Measurements from ENCODE around the gene ARVCF. TPM values are rescaled to one million over a fixed set of nuclear protein-coding genes. Genes with fewer than 3 reads are reported as not detected.
A peak's percentile ranks its signal among the peaks of the same experiment; 100 is the strongest.

The ARVCF gene
- total and polyA plus RNA-seq, 2 of the 8 experiments (the other 6 are each of a cell fraction or from before 2014, with no cell fraction given) = 31.0 to 43.2 TPM

GRCh38 chr22:19965771-19966709 lies 50.6 kb downstream of the ARVCF start (continued):
- TF ChIP-seq CHD7 (IDR thresholded peaks at IDR 0.05; ENCODE audit: insufficient replicate concordance, low read length) = no peak
- TF ChIP-seq SP4 (IDR thresholded peaks at IDR 0.05; ENCODE audit: low read length) = no peak
- TF ChIP-seq RAD21 (IDR thresholded peaks at IDR 0.05 in 1 of 2, conservative IDR thresholded peaks at IDR 0.05 in 1 of 2; ENCODE audit: low read depth in 2 of 2, low read length in 2 of 2) = peak; percentile 36 to 49; a peak in 2 of 4 replicates
- 0 out of 2 replicates have a peak, but pooled peaks have one; percentile 36 for TF ChIP-seq GABPA (IDR thresholded peaks at IDR 0.05; ENCODE audit: borderline replicate concordance, insufficient read depth, low read length)
- TF ChIP-seq EZH2 (IDR thresholded peaks at IDR 0.05; ENCODE audit: low read depth, low read length, severe bottlenecking) = no peak
- no peak for TF ChIP-seq SP2 (IDR thresholded peaks at IDR 0.05; ENCODE audit: low read length)
